Measurements from ENCODE around the gene TMBIM4.
"Not testable (repeated sequence)": the region's sequence is repeated elsewhere in the genome, so short reads cannot be mapped to it uniquely, and the experiment has no call there.

TMBIM4 gene

DNA sequence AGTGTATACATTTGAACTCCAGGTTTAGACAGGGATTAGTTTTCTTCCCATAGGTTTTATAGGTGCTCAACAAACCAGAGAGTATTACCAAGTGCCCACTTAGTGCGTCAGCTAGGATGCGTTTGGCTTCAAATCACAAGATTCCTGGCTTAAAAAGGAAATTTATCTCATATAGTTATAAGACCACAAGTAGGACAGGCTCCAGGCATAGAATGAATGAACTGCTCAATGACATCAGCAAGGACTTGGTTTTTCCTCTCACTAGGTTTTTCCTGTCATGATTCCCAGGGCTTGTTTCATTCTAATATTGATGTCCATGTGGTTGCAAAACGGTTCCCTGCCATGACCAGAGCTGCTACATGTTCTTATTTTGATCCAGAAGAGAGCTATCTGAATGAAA, 13.2 kb upstream of the TMBIM4 start:
- DNase-seq, result no peak

- peak; percentile 5 for DNase-seq
These were observed 6.5 kb upstream of the TMBIM4 start for GRCh38 chr12:66176105-66176900.

- DNase-seq, result not testable (repeated sequence)
These were observed 4.9 kb upstream of the TMBIM4 start for GRCh38 chr12:66174391-66175325.

GRCh38 chr12:66170606-66171005, 810 bp upstream of the TMBIM4 start:
- DNase-seq, result no peak

GRCh38 chr12:66168410-66168809, 1.4 kb downstream of the TMBIM4 start:
- no peak for DNase-seq

GRCh38 chr12:66166561-66166960, 3.2 kb downstream of the TMBIM4 start:
- no peak for DNase-seq

DNA sequence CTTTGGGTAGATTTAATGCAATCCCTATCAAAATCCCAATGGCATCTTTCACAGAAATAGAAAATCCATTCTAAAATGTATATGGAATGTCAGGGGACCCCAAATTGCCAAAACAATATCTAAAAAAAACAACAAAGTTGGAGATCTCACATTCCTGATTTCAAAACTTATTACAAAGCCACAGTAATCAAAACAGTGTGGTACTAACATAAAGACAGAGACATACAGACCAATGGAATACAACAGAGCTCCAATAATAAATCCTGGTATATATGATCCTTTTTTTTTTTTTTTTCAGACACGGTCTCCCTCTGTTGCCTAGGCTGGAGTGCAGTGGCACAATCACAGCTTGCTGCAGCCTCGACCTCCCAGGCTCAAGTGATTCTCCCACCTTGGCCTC, 4.7 kb downstream of the TMBIM4 start:
- DNase-seq, result no peak

GRCh38 chr12:66164349-66164821, 5.4 kb downstream of the TMBIM4 start:
- DNase-seq, result peak; percentile 40

- DNase-seq, result no peak
These were observed 6.5 kb downstream of the TMBIM4 start for GRCh38 chr12:66163289-66163688.

DNA sequence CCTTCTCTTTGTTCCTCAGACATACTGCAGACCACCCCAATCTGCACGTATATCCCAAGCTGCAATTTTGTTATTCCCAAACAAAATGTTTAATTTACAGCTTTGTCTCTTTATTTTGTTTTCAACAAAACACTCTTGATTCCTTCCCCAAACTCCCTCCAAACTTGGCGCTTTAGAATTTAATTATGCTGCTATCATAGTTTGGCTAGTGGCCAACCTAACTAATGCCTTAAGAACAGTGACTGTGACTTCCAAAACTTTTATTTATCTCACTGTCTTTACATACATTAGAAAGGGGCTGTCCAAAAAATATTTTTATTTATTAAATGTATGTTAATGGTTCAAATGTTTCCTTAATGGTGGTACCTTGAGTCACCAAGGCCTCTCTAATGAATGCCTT, 7.1 kb downstream of the TMBIM4 start:
- no peak for DNase-seq

DNA sequence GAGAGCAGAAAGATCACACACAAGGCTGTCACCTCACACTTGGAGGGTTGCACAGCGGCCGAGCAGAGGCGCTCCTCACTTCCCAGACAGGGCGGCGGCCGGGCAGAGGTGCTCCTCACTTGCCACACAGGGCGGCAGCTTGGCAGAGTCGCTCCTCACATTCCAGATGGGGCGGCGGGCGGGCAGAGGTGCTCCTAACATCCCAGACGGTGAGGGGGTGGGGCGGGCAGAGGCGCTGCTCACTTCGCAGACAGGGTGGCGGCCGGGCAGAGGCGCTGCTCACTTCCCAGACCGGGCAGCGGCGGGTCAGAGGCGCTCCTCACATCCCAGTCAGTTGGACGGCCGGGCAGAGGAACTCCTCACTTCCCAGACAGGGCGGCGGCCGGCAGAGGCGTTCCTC, 9.1 kb downstream of the TMBIM4 start:
- DNase-seq, result no peak

GRCh38 chr12:66159123-66159522, 10.7 kb downstream of the TMBIM4 start:
- no peak for DNase-seq

GRCh38 chr12:66156654-66157053, 13.1 kb downstream of the TMBIM4 start:
- peak; percentile 3 for DNase-seq

GRCh38 chr12:66154776-66155175, 15.0 kb downstream of the TMBIM4 start:
- no peak for DNase-seq

GRCh38 chr12:66152732-66153131, 17.1 kb downstream of the TMBIM4 start:
- DNase-seq, result peak; percentile 55

- DNase-seq, result no peak
These were observed 19.9 kb downstream of the TMBIM4 start for GRCh38 chr12:66149702-66150398.

DNA sequence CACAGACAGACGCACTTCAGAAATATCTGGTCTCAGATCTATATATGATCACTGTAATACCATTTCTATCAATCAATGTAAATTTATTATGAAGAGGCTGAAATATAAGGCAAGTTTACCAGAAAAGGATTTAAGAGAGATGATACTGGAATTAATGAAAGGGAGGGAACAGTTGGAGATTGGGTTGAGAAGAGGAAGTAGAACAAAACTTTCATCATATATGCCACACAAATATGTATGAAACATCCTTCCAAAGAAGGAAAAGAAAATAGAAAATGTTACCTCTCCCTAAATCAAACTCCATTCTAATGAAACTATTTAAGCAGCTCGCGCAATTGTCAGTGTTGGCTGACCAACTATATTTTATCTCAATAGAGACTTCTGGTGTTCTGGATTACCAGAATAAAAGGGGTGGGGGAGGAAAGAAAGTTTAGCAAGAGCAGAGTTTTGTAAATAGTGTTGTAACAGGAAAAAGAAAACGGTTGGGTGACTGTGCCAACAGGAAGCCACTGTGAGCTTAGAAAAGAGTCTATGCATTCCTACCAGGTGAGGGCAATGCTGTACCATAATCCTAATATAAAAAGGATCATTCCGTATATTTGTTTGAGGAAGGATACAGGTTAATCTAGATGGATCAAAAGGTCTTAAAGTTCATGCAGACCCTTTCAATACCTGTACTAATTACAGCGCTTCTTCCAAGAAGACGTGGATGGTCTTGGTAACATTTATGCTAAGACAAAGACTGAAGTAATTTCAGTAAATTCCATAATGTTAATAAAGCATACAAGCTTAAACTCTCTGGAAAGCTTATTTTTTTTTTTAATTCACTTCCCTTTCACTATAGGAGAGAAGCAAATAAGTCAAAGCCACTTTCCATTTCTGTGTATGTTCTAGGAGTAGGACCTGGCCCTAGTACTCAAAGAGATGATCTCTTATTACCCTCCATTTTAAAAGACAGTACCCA, 24.7 kb downstream of the TMBIM4 start:
- peak; percentile 74 for DNase-seq

- DNase-seq, result no peak
These were observed 25.9 kb downstream of the TMBIM4 start for GRCh38 chr12:66143868-66144267.

DNA sequence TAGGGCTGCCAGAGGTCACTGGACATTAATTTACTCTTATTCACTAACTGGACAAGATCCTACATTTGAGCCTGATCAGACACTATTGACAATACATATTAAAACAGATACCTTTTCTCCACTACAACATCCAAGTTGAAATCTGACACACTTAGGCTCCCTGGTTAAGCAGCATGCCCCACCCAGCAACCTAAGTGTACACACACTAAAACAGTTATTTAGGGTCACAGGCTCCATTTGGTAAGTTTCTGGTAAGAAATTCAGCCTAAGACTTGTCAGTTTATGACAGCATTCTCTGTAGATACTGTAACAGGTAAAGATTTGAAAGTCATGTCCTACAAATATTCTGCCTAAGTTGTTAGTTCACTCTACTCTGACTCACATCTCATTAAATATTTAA, 27.0 kb downstream of the TMBIM4 start:
- DNase-seq, result no peak

GRCh38 chr12:66141299-66141698, 28.5 kb downstream of the TMBIM4 start:
- no peak for DNase-seq

DNA sequence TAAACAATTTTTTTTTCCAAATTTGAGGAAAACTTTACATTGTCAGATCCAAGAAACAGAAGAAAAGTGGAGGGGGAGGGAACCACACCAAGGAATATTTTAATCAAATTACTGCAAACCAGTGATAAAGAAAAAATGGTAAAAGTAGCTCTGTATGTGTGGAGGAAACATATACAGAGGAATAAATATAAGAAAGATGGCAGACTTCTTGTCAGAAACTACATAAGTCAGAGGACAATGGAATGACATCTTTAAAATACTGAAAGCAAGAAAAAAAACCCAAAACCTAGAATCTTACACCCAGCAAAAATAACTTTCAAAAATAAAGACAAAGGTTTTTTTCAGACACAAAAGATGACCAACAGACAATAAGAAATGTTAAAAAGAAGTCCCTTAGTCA, 29.1 kb downstream of the TMBIM4 start:
- DNase-seq, result peak; percentile 27

- DNase-seq, result no peak
These were observed 30.5 kb downstream of the TMBIM4 start for GRCh38 chr12:66139328-66139727.
